Stimulated activated CD8-positive, alpha-beta memory T cell treated with anti-CD3 and anti-CD28 coated beads, Interleukin-15, amount 100 ng/mL, for 48 hours (primary cell): Measurements from ENCODE around the gene FLT4.

Source experiments
- DNase-seq, 2 donors: peaks; one replicate each; pipeline ENCODE4 v3.0.0-alpha.2; 2020; ENCODE audit warnings: low read depth in 2 of 2

The FLT4 gene

GRCh38 chr5:180626661-180627385, 22.6 kb downstream of the FLT4 start:
- DNase-seq: no peak

GRCh38 chr5:180625791-180626660, 23.4 kb downstream of the FLT4 start:
- no peak for DNase-seq

GRCh38 chr5:180625125-180625790, 24.1 kb downstream of the FLT4 start:
- no peak for DNase-seq

- DNase-seq: no peak
Measured at GRCh38 chr5:180624587-180624986, 24.8 kb downstream of the FLT4 start.

GRCh38 chr5:180623844-180624243, 25.6 kb downstream of the FLT4 start:
- no peak for DNase-seq

GRCh38 chr5:180623411-180623834, 26.0 kb downstream of the FLT4 start:
- DNase-seq: no peak

GRCh38 chr5:180622910-180623309, 26.5 kb downstream of the FLT4 start:
- no peak for DNase-seq

- no peak for DNase-seq
Measured at GRCh38 chr5:180621311-180621710, 28.1 kb downstream of the FLT4 start.

- no peak for DNase-seq
Measured at GRCh38 chr5:180620014-180620413, 29.4 kb downstream of the FLT4 start.

GRCh38 chr5:180619563-180619915, 29.9 kb downstream of the FLT4 start:
- no peak for DNase-seq

GRCh38 chr5:180618829-180619562, 30.4 kb downstream of the FLT4 start:
- DNase-seq: peak; percentile 14 to 16

- no peak for DNase-seq
Measured at GRCh38 chr5:180618487-180618828, 30.9 kb downstream of the FLT4 start.

- no peak for DNase-seq
Measured at GRCh38 chr5:180613814-180614188, 35.6 kb downstream of the FLT4 start.

- no peak for DNase-seq
Measured at GRCh38 chr5:180613188-180613813, 36.1 kb downstream of the FLT4 start.

GRCh38 chr5:180612683-180613082, 36.7 kb downstream of the FLT4 start:
- no peak for DNase-seq

GRCh38 chr5:180611140-180611850, 38.1 kb downstream of the FLT4 start:
- DNase-seq: no peak

GRCh38 chr5:180609817-180610550, 39.4 kb downstream of the FLT4 start:
- DNase-seq: no peak

- no peak for DNase-seq
Measured at GRCh38 chr5:180609386-180609785, 40.0 kb downstream of the FLT4 start.

GRCh38 chr5:180608572-180609310, 40.7 kb downstream of the FLT4 start:
- no peak for DNase-seq
